ENCODE data around the gene SERPIND1.

Gene SERPIND1

DNA sequence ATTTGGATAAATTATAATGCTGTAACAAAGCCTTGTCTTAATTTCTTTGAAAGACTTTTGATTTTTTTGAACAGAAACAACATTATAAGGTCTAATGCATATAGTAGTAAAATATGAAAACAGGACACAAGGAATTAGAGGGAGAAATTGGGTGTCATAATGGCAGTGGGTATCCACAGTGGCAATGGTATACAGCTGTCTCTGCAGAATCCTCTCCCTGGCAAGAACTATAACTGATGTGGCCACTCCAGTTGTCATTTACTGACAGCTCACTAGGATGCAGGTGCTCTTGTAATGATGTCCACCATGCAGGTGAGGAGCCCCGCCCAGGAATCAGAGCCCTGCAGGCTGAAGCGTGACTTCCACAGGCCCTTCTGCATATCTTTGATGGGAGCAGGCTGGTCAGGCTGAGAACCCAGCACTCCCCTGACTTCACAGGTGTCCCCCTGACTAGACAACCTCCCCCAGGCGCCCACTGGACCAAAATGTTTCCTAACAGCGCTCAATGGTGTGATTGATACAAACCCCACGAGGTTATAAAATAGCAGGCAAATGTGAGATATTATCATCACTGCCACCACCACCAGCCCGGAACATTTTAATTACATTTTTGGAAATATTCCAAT, 32.8 kb upstream of the SERPIND1 start:
- TF ChIP-seq REST (IDR thresholded peaks at IDR 0.05; ENCODE audit: insufficient read depth in 1 of 2, low read depth in 2 of 2, low read length in 2 of 2) (no peak), FOXP2 (optimal IDR thresholded peaks at IDR 0.05; ENCODE audit: borderline replicate concordance, extremely low read depth, extremely low read length, insufficient read depth) (no peak), SIN3A (IDR thresholded peaks at IDR 0.05; ENCODE audit: borderline replicate concordance, insufficient read depth, low read length) (no peak), TAF1 (IDR thresholded peaks at IDR 0.05; ENCODE audit: borderline replicate concordance, insufficient read depth, low read length) (no peak), POLR2AphosphoS5 (IDR thresholded peaks at IDR 0.05; ENCODE audit: low read depth, low read length) (no peak)

DNA sequence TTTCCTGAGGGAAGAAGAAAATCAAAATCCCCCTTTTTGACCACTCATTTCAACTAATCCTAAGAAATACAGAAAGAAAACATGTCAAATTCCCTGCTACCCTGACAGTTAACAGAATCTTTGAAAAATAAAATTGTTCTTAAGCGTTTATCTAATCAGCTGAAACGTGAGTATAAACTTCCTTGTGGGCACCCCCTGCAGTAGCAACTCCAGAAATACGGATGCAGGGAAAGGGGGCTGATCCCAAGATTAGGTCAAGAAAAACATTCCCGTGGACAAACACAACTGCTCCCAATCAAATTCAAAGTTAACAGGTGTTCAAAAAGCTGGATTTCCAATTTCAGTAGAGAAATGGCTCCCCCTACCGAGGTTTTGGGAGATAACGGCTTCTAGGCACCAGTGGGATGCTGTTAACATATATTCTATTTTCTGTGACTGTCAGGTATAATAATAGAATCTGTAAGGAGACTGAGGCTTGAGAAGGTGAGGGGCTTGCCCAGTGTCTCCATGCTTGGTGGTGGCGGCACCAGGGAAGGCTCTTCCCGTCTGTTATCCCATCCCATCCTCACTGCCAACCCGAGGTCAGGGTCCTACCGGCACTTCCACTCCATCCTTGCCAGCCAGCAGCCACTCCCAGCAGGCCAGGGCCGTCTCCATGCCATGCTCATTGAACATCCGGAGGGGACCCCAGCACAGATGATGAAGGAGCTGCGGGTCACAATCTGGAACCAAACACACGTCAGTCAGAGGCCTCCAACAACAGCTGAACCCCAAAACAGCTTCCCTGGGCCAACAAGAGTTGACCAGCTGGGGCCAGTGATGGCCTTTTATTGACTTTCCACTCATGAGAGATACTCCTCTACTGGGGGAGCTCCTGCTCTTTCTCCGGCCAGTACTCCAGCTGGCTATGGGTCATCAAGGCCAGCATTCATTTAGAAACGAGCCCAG, 32.0 kb upstream of the SERPIND1 start:
- no peak for TF ChIP-seq TAF1 (IDR thresholded peaks at IDR 0.05; ENCODE audit: borderline replicate concordance, insufficient read depth, low read length)
- no peak for TF ChIP-seq POLR2AphosphoS5 (IDR thresholded peaks at IDR 0.05; ENCODE audit: low read depth, low read length)
- TF ChIP-seq REST (IDR thresholded peaks at IDR 0.05; ENCODE audit: insufficient read depth in 1 of 2, low read depth in 2 of 2, low read length in 2 of 2): no peak

GRCh38 chr22:20742764-20743163, 31.1 kb upstream of the SERPIND1 start:
- TF ChIP-seq POLR2AphosphoS5 (IDR thresholded peaks at IDR 0.05; ENCODE audit: low read depth, low read length) (no peak), TAF1 (IDR thresholded peaks at IDR 0.05; ENCODE audit: borderline replicate concordance, insufficient read depth, low read length) (no peak), SIN3A (IDR thresholded peaks at IDR 0.05; ENCODE audit: borderline replicate concordance, insufficient read depth, low read length) (no peak), REST (IDR thresholded peaks at IDR 0.05; ENCODE audit: insufficient read depth in 1 of 2, low read depth in 2 of 2, low read length in 2 of 2) (no peak), FOXP2 (optimal IDR thresholded peaks at IDR 0.05; ENCODE audit: borderline replicate concordance, extremely low read depth, extremely low read length, insufficient read depth) (no peak)

DNA sequence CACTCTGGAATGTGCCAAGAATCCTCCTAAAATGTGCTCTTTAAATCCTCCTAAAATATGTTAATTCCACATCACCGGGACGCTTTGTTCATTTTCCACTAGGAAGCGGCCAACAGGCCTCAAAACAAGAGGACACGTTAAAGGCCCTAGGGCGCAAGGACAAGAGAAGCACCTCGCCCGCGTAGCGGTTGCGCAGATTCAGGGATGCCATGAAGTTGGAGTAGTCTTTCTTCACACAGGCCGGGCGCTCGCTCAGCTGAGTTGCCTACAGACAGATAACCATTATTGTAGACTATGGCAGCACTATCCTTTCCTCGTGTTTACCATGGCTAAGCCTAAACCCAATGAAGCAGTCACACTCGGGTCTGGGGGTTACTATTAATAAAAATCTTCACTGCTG, 29.5 kb upstream of the SERPIND1 start:
- no peak for TF ChIP-seq REST (IDR thresholded peaks at IDR 0.05; ENCODE audit: insufficient read depth in 1 of 2, low read depth in 2 of 2, low read length in 2 of 2)
- TF ChIP-seq POLR2AphosphoS5 (IDR thresholded peaks at IDR 0.05; ENCODE audit: low read depth, low read length): no peak
- TF ChIP-seq SIN3A (IDR thresholded peaks at IDR 0.05; ENCODE audit: borderline replicate concordance, insufficient read depth, low read length): no peak
- TF ChIP-seq FOXP2 (optimal IDR thresholded peaks at IDR 0.05; ENCODE audit: borderline replicate concordance, extremely low read depth, extremely low read length, insufficient read depth): no peak
- no peak for TF ChIP-seq TAF1 (IDR thresholded peaks at IDR 0.05; ENCODE audit: borderline replicate concordance, insufficient read depth, low read length)

All from PFSK-1 (cell line).